NCI-H2171 (cell line): ENCODE data around the gene DHRS7C.
"Not testable (repeated sequence)": the region's sequence is repeated elsewhere in the genome, so short reads cannot be mapped to it uniquely, and the experiment has no call there.

ENCODE experiments used
- DNase-seq: peaks from one replicate; lab custom pipeline; 2025; lab: John Stamatoyannopoulos, UW

Gene DHRS7C

GRCh38 chr17:9810100-9810949 lies 18.9 kb upstream of the DHRS7C start:
- DNase-seq: no peak

DNA sequence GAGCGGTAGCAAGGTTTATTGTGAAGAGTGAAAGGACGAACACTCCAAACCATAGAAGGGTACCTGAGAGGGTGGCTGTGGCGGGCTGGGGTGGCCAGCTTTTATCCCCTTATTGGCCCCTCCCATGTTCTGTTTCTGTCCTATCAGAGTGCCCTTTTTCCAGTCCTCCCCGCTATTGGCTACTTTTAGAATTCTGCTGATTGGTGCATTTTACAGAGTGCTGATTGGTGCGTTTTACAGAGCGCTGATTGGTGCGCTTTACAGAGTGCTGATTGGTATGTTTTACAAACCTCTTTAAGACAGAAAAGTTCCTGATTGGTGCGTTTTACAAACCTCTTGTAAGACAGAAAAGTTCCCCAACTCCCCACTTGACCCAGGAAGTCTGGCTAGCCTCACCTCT lies 18.0 kb upstream of the DHRS7C start:
- DNase-seq: no peak

DNA sequence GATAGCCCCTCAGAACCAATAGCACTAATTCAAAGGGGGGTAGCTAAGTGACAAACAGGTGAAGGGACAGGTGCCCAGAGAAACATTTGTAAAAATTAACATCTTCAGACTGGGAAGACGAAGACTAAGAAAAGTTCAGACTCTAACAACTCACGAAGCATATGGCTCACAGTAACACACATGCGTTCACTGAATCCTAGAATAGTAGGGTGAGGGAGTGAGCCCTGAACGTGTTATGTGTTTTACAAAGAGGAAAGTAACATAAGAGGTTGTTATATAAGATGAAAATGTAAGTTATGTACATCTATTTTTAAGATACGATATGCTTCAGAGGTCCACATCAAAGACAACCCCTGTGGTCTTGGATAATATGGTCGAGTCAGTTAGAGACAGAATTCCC lies 15.3 kb upstream of the DHRS7C start:
- DNase-seq: no peak

DNA sequence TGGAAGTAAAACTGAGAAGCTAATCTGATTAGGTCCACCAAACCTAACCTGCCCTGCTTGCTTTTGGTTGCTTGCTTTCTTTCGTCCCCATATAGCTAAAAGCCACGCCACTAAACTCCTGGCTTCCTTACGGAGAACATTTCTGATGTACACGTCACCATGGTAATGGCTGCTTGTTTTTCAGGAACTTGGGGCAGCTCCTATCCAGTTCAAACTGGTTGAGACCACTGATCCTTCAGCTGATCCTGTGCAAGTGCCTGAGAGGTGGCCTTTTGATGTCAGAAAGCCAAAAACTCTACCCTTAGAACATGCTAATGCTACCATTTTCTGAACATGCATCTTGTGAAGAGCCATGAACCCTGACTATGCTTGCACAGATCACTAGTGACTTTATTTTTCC lies 14.4 kb upstream of the DHRS7C start:
- DNase-seq: no peak

DNA sequence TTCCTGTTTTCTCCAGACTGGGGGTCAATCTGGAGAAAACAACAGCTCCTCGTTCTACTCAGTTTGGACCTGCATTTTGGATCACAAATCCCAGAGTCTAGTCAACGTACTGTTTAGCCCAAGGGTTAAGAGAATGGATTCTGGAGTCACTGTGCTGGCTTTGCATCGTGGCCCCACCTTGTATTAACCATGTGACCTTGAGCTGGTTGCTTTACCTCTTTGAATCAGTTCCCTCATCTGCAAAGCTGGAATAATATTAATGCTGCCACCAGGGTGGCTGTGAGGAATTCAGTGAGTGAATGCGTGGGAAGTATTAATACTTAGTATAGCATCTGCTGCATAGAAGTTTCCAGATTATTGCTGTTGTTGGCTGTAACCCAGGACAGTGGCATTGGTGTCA lies 11.3 kb upstream of the DHRS7C start:
- DNase-seq: no peak

GRCh38 chr17:9802294-9802693 lies 10.9 kb upstream of the DHRS7C start:
- no peak for DNase-seq

DNA sequence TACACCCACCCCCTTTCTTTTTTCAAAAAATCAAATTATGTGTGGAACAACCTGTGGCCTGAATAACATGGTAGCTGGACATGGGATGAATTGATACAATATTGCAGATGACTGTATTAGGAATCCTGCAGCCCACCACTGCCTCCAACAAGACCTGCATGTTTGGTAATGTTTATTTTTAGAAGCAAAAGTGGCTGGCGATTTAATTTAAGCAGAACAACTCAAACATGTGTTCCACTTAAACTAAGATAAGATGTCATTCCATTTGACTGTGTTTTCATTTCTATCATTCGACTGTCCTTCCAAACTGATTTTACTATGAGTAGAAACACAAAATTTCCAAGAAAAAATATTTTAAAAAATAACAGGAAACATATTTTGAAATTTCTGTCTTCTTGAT lies 10.1 kb upstream of the DHRS7C start:
- no peak for DNase-seq

GRCh38 chr17:9798724-9799123 lies 7.3 kb upstream of the DHRS7C start:
- no peak for DNase-seq

DNA sequence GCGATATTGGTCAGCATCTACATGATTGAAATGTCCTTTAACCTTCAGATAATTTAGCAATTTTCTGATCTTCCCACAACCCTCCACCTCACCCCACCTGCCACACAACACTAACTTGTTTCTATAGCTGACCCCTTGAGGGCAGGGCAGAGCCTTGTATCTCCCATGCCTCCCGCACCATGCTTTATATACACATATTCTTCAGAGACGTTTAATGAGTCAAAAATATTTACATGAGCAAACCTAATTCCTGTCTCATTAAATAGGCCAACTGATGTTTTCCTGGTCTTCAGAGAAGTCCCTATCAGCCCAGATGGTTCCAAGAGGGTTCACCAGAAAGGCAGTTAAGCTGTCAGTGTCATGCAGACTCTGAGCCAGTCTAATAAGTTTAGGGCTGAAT lies 6.6 kb upstream of the DHRS7C start:
- no peak for DNase-seq

GRCh38 chr17:9792181-9792840 lies 919 bp upstream of the DHRS7C start:
- DNase-seq: no peak

DNA sequence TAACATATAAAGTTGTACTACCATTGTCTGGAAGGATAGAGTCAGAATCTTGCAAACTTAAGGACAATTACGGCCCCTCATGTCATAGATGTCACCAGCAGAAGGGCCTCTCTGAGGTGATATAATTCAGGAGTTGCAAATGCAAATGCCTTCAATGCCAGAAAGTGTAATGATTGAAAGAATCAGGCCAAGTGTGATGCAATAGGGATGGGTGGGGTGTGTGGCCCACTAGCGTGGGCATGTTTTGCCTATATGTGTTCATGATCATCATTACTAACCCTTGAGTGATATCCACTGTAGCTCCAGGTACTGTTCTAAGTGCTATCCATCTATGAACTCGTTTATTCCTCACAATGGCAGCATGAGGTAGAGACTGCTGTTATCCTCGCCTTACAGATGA lies 1.1 kb downstream of the DHRS7C start:
- DNase-seq: no peak

GRCh38 chr17:9788601-9789000 lies 2.8 kb downstream of the DHRS7C start:
- DNase-seq: no peak

GRCh38 chr17:9784544-9784943 lies 6.8 kb downstream of the DHRS7C start:
- no peak for DNase-seq

DNA sequence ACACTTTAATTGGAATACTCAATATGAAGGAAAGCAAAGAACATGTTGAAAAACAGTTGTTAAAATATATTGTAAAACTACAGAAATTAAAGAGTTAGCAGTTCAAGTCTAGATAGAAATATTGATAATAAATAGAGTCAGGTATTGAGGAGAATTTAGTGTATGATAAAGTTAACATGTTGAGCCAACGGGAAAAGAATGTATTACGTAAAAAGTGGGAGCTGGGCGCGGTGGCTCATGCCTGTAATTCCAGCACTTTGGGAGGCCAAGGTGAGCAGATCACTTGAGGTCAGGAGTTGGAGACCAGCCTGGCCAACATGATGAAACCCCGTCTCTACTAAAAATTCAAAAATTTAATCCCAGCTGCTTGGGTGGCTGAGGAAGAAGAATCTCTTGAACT lies 7.9 kb downstream of the DHRS7C start:
- not testable (repeated sequence) for DNase-seq

DNA sequence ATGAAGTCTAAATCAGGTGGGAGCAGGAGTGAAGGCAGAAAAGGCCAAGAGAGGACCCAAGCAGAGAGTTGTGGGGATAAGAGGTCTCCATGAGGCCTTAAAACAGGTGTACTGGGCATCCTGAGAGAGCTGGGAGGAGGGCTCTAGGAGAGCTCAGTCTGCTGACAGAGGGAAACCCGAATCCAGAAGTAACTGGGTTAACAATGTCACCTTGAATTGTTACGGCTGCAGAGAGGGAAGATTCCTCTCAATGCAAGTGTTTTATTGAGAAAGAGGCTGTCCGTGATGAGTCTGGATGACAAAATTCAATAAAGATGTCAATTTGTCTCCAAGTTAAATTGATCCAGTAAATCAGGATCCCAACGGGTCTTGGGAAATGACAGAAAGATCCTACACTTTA lies 8.3 kb downstream of the DHRS7C start:
- no peak for DNase-seq

- DNase-seq: no peak
Measured at GRCh38 chr17:9780552-9780951, 10.8 kb downstream of the DHRS7C start.

GRCh38 chr17:9776911-9777310 lies 14.5 kb downstream of the DHRS7C start:
- DNase-seq: no peak

GRCh38 chr17:9772658-9773057 lies 18.7 kb downstream of the DHRS7C start:
- no peak for DNase-seq

GRCh38 chr17:9771465-9771864 lies 19.9 kb downstream of the DHRS7C start:
- no peak for DNase-seq

GRCh38 chr17:9769036-9769695 lies 22.2 kb downstream of the DHRS7C start:
- DNase-seq: no peak

DNA sequence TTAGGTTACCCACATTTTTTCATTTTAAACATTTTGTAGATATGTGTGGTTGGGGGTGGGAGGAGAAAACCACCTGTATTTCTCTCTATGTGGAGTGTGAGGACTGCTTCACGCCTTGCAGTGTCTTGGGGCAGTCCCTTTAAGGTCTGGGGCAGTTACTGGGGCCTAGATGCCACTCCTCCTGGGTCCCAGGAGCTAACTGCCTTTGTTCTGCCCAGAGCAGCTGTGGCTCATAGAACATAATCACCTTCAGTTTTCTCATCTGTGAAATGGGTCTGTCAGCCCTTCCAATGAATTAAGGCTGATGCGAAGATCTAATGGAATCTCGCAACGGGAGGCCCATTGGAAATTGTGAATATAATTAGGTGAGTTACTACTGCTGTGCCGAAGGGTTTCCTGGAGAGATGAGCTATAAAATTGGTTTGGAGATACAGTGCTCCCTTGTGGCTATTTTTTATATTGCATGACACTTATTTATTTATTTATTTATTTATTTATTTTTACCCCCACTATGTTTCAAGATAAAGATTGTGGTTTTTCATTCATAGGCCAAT lies 22.9 kb downstream of the DHRS7C start:
- DNase-seq: no peak

- peak; percentile 36 for DNase-seq
Measured at GRCh38 chr17:9767432-9767991, 23.9 kb downstream of the DHRS7C start.

GRCh38 chr17:9766970-9767369 lies 24.4 kb downstream of the DHRS7C start:
- DNase-seq: no peak
